ENCODE results near the gene G6PC3.
"Not testable (repeated sequence)": the region's sequence is repeated elsewhere in the genome, so short reads cannot be mapped to it uniquely, and the experiment has no call there.

The G6PC3 gene

GRCh38 chr17:44070455-44071197, at the start of gene G6PC3:
G6PC3 (plus strand) TSS chr17:44070735; CDS start chr17:44070966, 231 bp downstream.
- peak; percentile 63 for DNase-seq

GRCh38 chr17:44021227-44021626, 49.3 kb upstream of the G6PC3 start:
- not testable (repeated sequence) for DNase-seq

GRCh38 chr17:44022246-44022645, 48.3 kb upstream of the G6PC3 start:
- no peak for DNase-seq

- no peak for DNase-seq
These were observed 46.8 kb upstream of the G6PC3 start for GRCh38 chr17:44023545-44024270.

GRCh38 chr17:44024271-44024663, 46.3 kb upstream of the G6PC3 start:
- DNase-seq: no peak

- no peak for DNase-seq
These were observed 45.7 kb upstream of the G6PC3 start for GRCh38 chr17:44024853-44025252.

GRCh38 chr17:44029736-44030135, 40.8 kb upstream of the G6PC3 start:
- no peak for DNase-seq

GRCh38 chr17:44030482-44030881, 40.1 kb upstream of the G6PC3 start:
- no peak for DNase-seq

- DNase-seq: no peak
These were observed 36.6 kb upstream of the G6PC3 start for GRCh38 chr17:44033861-44034408.

GRCh38 chr17:44034688-44035087, 35.8 kb upstream of the G6PC3 start:
- DNase-seq: not testable (repeated sequence)

- no peak for DNase-seq
These were observed 33.1 kb upstream of the G6PC3 start for GRCh38 chr17:44037471-44037870.

GRCh38 chr17:44038604-44039011, 31.9 kb upstream of the G6PC3 start:
- no peak for DNase-seq

- DNase-seq: no peak
These were observed 30.5 kb upstream of the G6PC3 start for GRCh38 chr17:44039829-44040635.

- no peak for DNase-seq
These were observed 27.3 kb upstream of the G6PC3 start for GRCh38 chr17:44043272-44043696.

- no peak for DNase-seq
These were observed 26.5 kb upstream of the G6PC3 start for GRCh38 chr17:44044071-44044470.

- DNase-seq: no peak
These were observed 25.0 kb upstream of the G6PC3 start for GRCh38 chr17:44045486-44045885.

- not testable (repeated sequence) for DNase-seq
These were observed 23.6 kb upstream of the G6PC3 start for GRCh38 chr17:44046893-44047292.

GRCh38 chr17:44049294-44050060, 21.1 kb upstream of the G6PC3 start:
- DNase-seq: no peak

- no peak for DNase-seq
These were observed 17.2 kb upstream of the G6PC3 start for GRCh38 chr17:44053125-44053872.

- DNase-seq: no peak
These were observed 11.2 kb upstream of the G6PC3 start for GRCh38 chr17:44059101-44059892.

GRCh38 chr17:44061446-44061845, 9.1 kb upstream of the G6PC3 start:
- no peak for DNase-seq

All from activated effector memory CD4-positive, alpha-beta T cell treated with Interleukin-2 at 50 U/mL for 16 hours (primary cell).